Small intestine (tissue), 7 donors: ENCODE results near the gene NANOGP8. TPM values are rescaled to one million over a fixed set of nuclear protein-coding genes. Genes with fewer than 3 reads are reported as not detected.
"Not testable (repeated sequence)": the region's sequence is repeated elsewhere in the genome, so short reads cannot be mapped to it uniquely, and the experiment has no call there.

Source experiments
- DNase-seq, 2 donors: peaks; one replicate each; pipeline versions ENCODE4 v3.0.0 to v3.0.0-alpha.2; 2013
- FAIRE-seq: peaks from 2 replicates; lab custom pipeline; 2012; peaks lifted over from hg19 to GRCh38; lab: Jason Lieb, UNC
- H3K27ac ChIP-seq, 3 donors: one replicate each; pipeline ENCODE4 v1.5.1; 2013; ENCODE audit warnings: low read length in 2 of 3, mild to moderate bottlenecking in 2 of 3, control low read depth in 1 of 3, inconsistent platforms in 1 of 3, low read depth in 1 of 3, moderate library complexity in 1 of 3
- H3K27me3 ChIP-seq, 3 donors: one replicate each; pipeline ENCODE4 v1.6.1; 2013; ENCODE audit warnings: low read length in 3 of 3, inconsistent platforms in 1 of 3; ENCODE audit not compliant: control insufficient read depth in 3 of 3, insufficient read depth in 3 of 3
- H3K36me3 ChIP-seq, 3 donors: one replicate each; pipeline ENCODE4 v1.6.1; 2013; ENCODE audit warnings: low read length in 3 of 3, inconsistent platforms in 1 of 3, low read depth in 1 of 3, mild to moderate bottlenecking in 1 of 3, moderate library complexity in 1 of 3; ENCODE audit not compliant: control insufficient read depth in 3 of 3, insufficient read depth in 2 of 3
- H3K4me1 ChIP-seq, 3 donors: one replicate each; pipeline ENCODE4 v1.6.1; 2013; ENCODE audit warnings: low read length in 2 of 3, inconsistent platforms in 1 of 3, low read depth in 1 of 3, mild to moderate bottlenecking in 1 of 3, moderate library complexity in 1 of 3; ENCODE audit not compliant: control insufficient read depth in 3 of 3, insufficient read depth in 2 of 3
- H3K4me3 ChIP-seq, 3 donors: one replicate each; pipeline ENCODE4 v1.5.1; 2013; ENCODE audit warnings: low read length in 3 of 3, control low read depth in 1 of 3, inconsistent platforms in 1 of 3, low read depth in 1 of 3, mild to moderate bottlenecking in 1 of 3, moderate library complexity in 1 of 3
- H3K9me3 ChIP-seq, 2 donors: one replicate each; pipeline ENCODE4 v1.6.1; 2013; ENCODE audit warnings: low read depth in 1 of 2, low read length in 1 of 2; ENCODE audit not compliant: control insufficient read depth in 2 of 2, insufficient read depth in 1 of 2
- WGBS, 3 donors: extraction: QIAGEN DNeasy Blood & Tissue Kit; methylation state at CpG; one replicate each; pipeline ENCODE4 v1.1.7; 2013; 5-methylcytosine and 5-hydroxymethylcytosine counted together
- polyA plus RNA-seq, 4 donors: library from polyadenylated mRNA; stranded (reverse) in 3 of 4; unstranded in 1 of 4; fragments of 200-250 nt in 3 of 4; fragments of 120-200 nt in 1 of 4; gene quantifications; one replicate each; pipeline versions ENCODE4 v1.2.1 to v1.2.3, GENCODE V29; 2013
- donor health status: healthy with polysubstance abuse.
- donor health status: control.
- donor health status: control.
- donor health status: Bipolar disorder and iron deficiency.
- donor health status: healthy.

NANOGP8 gene
- polyA plus RNA-seq, 4 donors, result 0.37 TPM; not detected in 3

GRCh38 chr15:35089551-35089950 lies 4.5 kb upstream of the NANOGP8 start:
- Histone ChIP-seq H3K4me3 (no peak overlapping the region), H3K27me3 (no peaks in the 10 kb centered on the region), H3K9me3 (no peaks in the 10 kb centered on the region), H3K36me3 (peaks cover 0 to 4% (median 0%) of the 10 kb centered on the region in 3 donors), H3K27ac (no peak overlapping the region), H3K4me1 (no peaks in the 10 kb centered on the region)
- DNase-seq (no peak), FAIRE-seq (no peak)
- WGBS, 3 donors, result 89 to 92% (median 92%) methylated on average over 2 of the region's 2 CpGs

- no peak for FAIRE-seq
- H3K9me3 ChIP-seq, result no peaks in the 10 kb centered on the region
- WGBS, 3 donors, result 76 to 94% (median 88%) methylated on average over 1 of the region's 1 CpG
Measured at GRCh38 chr15:35088329-35088728, 3.2 kb upstream of the NANOGP8 start.

GRCh38 chr15:35087759-35088158 lies 2.7 kb upstream of the NANOGP8 start:
- Histone ChIP-seq H3K36me3 (peaks cover 0 to 4% (median 0%) of the 10 kb centered on the region in 3 donors), H3K4me1 (no peaks in the 10 kb centered on the region), H3K27ac (no peak overlapping the region), H3K27me3 (no peaks in the 10 kb centered on the region), H3K4me3 (no peak overlapping the region), H3K9me3 (peaks cover 0 to under 1% of the 10 kb centered on the region in 2 donors)
- FAIRE-seq, result no peak
- 83 to 93% (median 90%) methylated on average over 3 of the region's 3 CpGs for WGBS, 3 donors
- no peak for DNase-seq

More at GRCh38 chr15:35088329-35088728, 3.2 kb upstream of the NANOGP8 start:
- no peak for DNase-seq
- Histone ChIP-seq H3K27ac (no peak overlapping the region), H3K4me3 (no peak overlapping the region), H3K36me3 (peaks cover 0 to 4% (median 0%) of the 10 kb centered on the region in 3 donors), H3K4me1 (no peaks in the 10 kb centered on the region), H3K27me3 (no peaks in the 10 kb centered on the region)

- not testable (repeated sequence) for DNase-seq, H3K4me3 ChIP-seq, FAIRE-seq, H3K4me1 ChIP-seq, H3K27me3 ChIP-seq, H3K27ac ChIP-seq, H3K36me3 ChIP-seq
- H3K9me3 ChIP-seq, result peaks cover 0 to 16% of the 10 kb centered on the region in 2 donors
- WGBS, 3 donors, result 94 to 98% (median 95%) methylated on average over 32 to 36 of the region's 36 CpGs
Measured at GRCh38 chr15:35082371-35083348, 2.4 kb downstream of the NANOGP8 start.

- FAIRE-seq, DNase-seq: not testable (repeated sequence)
Measured at GRCh38 chr15:35081626-35082365, 3.3 kb downstream of the NANOGP8 start.

GRCh38 chr15:35080226-35080625 lies 4.9 kb downstream of the NANOGP8 start:
- no peak for FAIRE-seq

More at GRCh38 chr15:35081626-35082365, 3.3 kb downstream of the NANOGP8 start:
- WGBS, 3 donors, result 92 to 95% (median 94%) methylated on average over 35 to 45 of the region's 45 CpGs
- H3K4me1 ChIP-seq, H3K27me3 ChIP-seq, H3K36me3 ChIP-seq, H3K27ac ChIP-seq, H3K4me3 ChIP-seq: not testable (repeated sequence)
- H3K9me3 ChIP-seq, result peaks cover 0 to 16% of the 10 kb centered on the region in 2 donors

GRCh38 chr15:35078221-35078915 lies 6.7 kb downstream of the NANOGP8 start:
- 25 to 30% (median 26%) methylated on average over 6 of the region's 6 CpGs for WGBS, 3 donors
- peak; percentile 36 to 57 for DNase-seq
- no peak for FAIRE-seq

More at GRCh38 chr15:35080226-35080625, 4.9 kb downstream of the NANOGP8 start:
- Histone ChIP-seq H3K36me3 (no peaks in the 10 kb centered on the region), H3K4me3 (no peak overlapping the region), H3K4me1 (no peaks in the 10 kb centered on the region), H3K27me3 (no peaks in the 10 kb centered on the region), H3K27ac (no peak overlapping the region), H3K9me3 (peaks cover 0 to 16% of the 10 kb centered on the region in 2 donors)
- DNase-seq, result no peak
- WGBS, 3 donors, result 59 to 81% (median 78%) methylated on average over 2 of the region's 2 CpGs

GRCh38 chr15:35071106-35071505 lies 14.0 kb downstream of the NANOGP8 start:
- Histone ChIP-seq H3K9me3 (peaks cover 0 to 2% of the 10 kb centered on the region in 2 donors), H3K36me3 (no peaks in the 10 kb centered on the region), H3K4me3 (no peak overlapping the region), H3K4me1 (no peaks in the 10 kb centered on the region), H3K27me3 (no peaks in the 10 kb centered on the region), H3K27ac (no peak overlapping the region)
- DNase-seq (no peak), FAIRE-seq (no peak)
- 93 to 99% (median 95%) methylated on average over 13 of the region's 13 CpGs for WGBS, 3 donors

More at GRCh38 chr15:35078221-35078915, 6.7 kb downstream of the NANOGP8 start:
- no peaks in the 10 kb centered on the region for H3K4me1 ChIP-seq
- no peak overlapping the region for H3K27ac ChIP-seq
- no peak overlapping the region for H3K4me3 ChIP-seq
- H3K9me3 ChIP-seq, result peaks cover 0 to 18% of the 10 kb centered on the region in 2 donors
- no peaks in the 10 kb centered on the region for H3K36me3 ChIP-seq
- no peaks in the 10 kb centered on the region for H3K27me3 ChIP-seq
